SW480 (cell line): ENCODE data around the gene HTR4.

Experiments used
- DNase-seq: peaks from one replicate; pipeline ENCODE4 v3.0.0-alpha.2; 2016; ENCODE audit warnings: low spot score

Gene HTR4

GRCh38 chr5:148663509-148663908 is 9.2 kb upstream of the HTR4 start:
- no peak for DNase-seq

GRCh38 chr5:148660346-148660660 is 6.0 kb upstream of the HTR4 start:
- no peak for DNase-seq

GRCh38 chr5:148659641-148660345 is 5.5 kb upstream of the HTR4 start:
- DNase-seq: no peak

GRCh38 chr5:148653291-148653835 is 964 bp downstream of the HTR4 start:
- DNase-seq: no peak

- DNase-seq: no peak
Observed at GRCh38 chr5:148651528-148651927, 2.8 kb downstream of the HTR4 start.

- no peak for DNase-seq
Observed at GRCh38 chr5:148645527-148645926, 8.8 kb downstream of the HTR4 start.

GRCh38 chr5:148641735-148642134 is 12.6 kb downstream of the HTR4 start:
- no peak for DNase-seq

- DNase-seq: no peak
Observed at GRCh38 chr5:148640471-148640870, 13.9 kb downstream of the HTR4 start.

GRCh38 chr5:148639081-148639480 is 15.2 kb downstream of the HTR4 start:
- DNase-seq: no peak

GRCh38 chr5:148636353-148636752 is 18.0 kb downstream of the HTR4 start:
- no peak for DNase-seq

GRCh38 chr5:148635321-148636083 is 18.8 kb downstream of the HTR4 start:
- no peak for DNase-seq

GRCh38 chr5:148633067-148633377 is 21.3 kb downstream of the HTR4 start:
- no peak for DNase-seq

- no peak for DNase-seq
Observed at GRCh38 chr5:148632255-148633066, 21.9 kb downstream of the HTR4 start.

- no peak for DNase-seq
Observed at GRCh38 chr5:148626986-148627385, 27.3 kb downstream of the HTR4 start.

- DNase-seq: no peak
Observed at GRCh38 chr5:148626081-148626613, 28.2 kb downstream of the HTR4 start.

GRCh38 chr5:148625250-148625649 is 29.1 kb downstream of the HTR4 start:
- DNase-seq: no peak

- peak; percentile 67 for DNase-seq
Observed at GRCh38 chr5:148623741-148624140, 30.6 kb downstream of the HTR4 start.

GRCh38 chr5:148623101-148623500 is 31.2 kb downstream of the HTR4 start:
- DNase-seq: no peak

GRCh38 chr5:148620696-148621095 is 33.6 kb downstream of the HTR4 start:
- no peak for DNase-seq

- no peak for DNase-seq
Observed at GRCh38 chr5:148620091-148620490, 34.2 kb downstream of the HTR4 start.

GRCh38 chr5:148619484-148619883 is 34.8 kb downstream of the HTR4 start:
- no peak for DNase-seq

- DNase-seq: no peak
Observed at GRCh38 chr5:148615644-148616275, 38.6 kb downstream of the HTR4 start.
